IPS-11a (cell line): ENCODE measurements around the gene HBA2.
"Not testable (repeated sequence)": the region's sequence is repeated elsewhere in the genome, so short reads cannot be mapped to it uniquely, and the experiment has no call there.

Source experiments
- H3K4me3 ChIP-seq: one replicate; pipeline ENCODE4 v1.5.1; 2013; ENCODE audit warnings: low read depth, low read length, control low read depth

The HBA2 gene

DNA sequence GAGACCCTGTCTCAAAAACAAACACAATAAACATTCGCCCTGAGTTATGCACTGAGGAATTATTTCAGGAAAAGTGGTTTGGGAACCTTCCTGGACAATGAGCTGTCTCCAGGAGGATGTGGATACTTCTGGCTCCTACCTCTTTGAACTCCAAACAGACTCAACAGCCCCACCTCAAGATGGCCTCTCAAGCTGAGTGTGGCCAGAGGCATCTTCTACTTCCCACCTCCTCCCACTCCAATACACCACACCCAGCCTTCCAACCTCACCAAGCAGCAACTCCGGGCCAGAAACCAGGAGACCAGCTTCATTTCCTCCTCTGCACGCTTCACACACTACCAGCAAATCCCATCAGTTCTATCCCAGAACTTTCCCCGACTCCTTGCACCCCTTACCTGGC is 19.2 kb downstream of the HBA2 start:
- no peak overlapping the region for H3K4me3 ChIP-seq

DNA sequence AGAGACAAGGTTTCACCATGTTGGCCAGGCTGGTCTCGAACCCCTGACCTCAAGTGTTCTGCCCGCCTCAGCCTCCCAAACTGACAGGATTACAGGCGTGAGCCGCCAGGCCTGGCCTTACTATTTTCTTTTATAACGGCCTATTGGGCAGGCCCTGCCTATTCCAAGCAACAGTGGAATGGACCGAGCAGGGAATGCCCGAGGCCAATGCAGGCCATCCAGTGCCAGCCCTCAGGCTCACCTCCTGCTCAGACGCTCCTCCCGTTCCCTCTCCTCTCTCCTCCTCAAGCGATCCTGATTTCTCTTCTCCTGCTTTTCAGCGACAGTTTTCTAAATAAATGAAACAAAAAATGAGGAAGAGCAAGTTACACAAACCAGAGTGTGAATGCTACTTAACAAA is 20.0 kb downstream of the HBA2 start:
- no peak overlapping the region for H3K4me3 ChIP-seq

GRCh38 chr16:193441-193840 is 20.8 kb downstream of the HBA2 start:
- H3K4me3 ChIP-seq: no peak overlapping the region

- no peak overlapping the region for H3K4me3 ChIP-seq
Observed at GRCh38 chr16:194516-194915, 21.8 kb downstream of the HBA2 start.

- H3K4me3 ChIP-seq: no peak overlapping the region
Observed at GRCh38 chr16:200388-200787, 27.7 kb downstream of the HBA2 start.

DNA sequence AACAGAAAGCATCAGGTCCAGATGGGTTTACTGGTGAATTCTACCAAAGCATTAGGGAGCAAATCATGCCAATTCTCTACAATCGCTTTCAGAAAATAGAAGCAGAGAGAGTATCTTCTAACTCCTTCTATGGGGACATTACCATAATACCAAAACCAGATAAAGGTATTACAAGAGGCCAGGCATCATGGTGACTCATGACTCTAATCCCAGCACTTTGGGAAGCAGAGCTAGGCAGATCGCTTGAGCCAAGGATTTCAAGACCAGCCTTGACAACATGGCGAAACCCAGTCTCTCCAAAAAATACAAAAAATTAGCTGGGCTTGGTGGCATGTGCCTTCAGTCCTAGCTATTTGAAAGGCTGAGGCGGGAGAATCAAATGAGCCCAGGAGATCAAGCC is 30.6 kb downstream of the HBA2 start:
- H3K4me3 ChIP-seq: no peak overlapping the region

DNA sequence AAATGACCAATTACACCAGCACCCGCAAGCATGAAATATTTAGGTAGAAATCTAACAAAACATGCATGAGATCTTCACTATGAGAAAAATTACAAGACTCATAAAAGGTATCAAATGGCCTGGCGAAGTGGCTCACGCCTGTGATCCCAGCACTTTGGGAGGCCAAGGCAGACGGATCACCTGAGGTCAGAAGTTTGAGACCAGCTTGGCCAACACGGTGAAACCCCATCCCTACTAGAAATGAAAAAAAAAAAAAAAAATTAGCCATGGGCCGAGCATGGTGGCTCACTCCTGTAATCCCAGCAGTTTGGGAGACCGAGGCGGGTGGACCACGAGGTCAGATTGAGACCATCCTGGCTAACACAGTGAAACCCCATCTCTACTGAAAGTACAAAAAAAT is 31.4 kb downstream of the HBA2 start:
- H3K4me3 ChIP-seq: not testable (repeated sequence)

DNA sequence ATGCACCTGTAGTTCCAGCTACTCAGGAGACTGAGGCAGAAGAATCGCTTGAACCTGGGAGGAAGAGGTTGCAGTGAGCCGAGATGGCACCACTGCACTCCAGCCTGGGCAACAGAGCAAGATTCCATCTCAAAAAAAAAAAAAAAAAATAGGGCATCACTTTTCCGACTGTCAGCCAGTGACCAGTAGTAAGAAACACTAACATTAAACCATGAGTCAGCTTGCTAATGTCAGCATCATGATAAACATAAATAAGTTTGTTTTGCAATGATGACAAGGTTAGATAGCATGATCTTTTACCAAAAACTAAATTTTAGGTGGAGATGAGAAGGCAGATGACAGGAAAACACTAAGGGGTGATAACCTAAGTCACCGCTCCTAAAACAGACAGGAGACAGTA is 36.7 kb downstream of the HBA2 start:
- not testable (repeated sequence) for H3K4me3 ChIP-seq

- not testable (repeated sequence) for H3K4me3 ChIP-seq
Observed at GRCh38 chr16:211631-212180, 39.0 kb downstream of the HBA2 start.

DNA sequence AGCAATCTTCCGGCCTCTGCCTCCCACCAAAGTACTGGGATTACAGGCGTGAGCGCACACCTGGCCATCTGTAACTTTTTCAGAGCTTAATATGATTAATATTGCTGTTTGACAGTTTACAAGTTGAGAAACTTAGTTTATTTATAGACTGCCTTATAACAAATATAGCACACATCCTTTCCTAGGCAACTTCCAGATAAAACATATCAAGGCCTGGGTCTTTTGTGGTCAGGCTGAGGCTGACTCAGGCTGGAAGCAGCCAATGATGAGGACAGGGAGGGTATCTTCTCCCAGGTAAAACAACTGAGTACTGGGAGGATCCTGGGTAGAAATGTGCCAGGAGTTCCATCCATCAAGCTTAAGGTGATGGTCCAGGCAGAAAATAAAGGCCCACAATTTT is 40.3 kb downstream of the HBA2 start:
- no peak overlapping the region for H3K4me3 ChIP-seq

DNA sequence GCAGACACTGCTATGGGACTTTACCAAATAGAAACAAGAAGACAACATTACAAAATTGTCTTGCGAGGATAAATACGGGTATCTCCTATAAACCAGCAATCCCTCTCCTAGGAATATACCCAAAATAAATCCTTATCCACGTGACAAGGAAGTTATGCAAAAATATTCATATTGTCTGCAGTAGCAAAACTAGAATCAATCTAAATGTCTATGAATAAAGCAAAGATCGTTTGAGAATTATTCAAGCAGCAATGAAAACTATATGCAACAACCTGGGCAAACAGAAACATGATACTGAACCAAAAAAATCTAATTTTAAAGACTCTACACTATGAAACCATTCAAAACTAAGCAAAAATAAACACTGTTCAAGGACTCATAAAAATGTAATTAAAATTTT is 47.3 kb downstream of the HBA2 start:
- H3K4me3 ChIP-seq: no peak overlapping the region
